Hindlimb muscle (tissue), 1 donor: ENCODE results near the gene TAPBPL. TPM values are rescaled to one million over a fixed set of nuclear protein-coding genes. Genes with fewer than 3 reads are reported as not detected.
"Not testable (repeated sequence)": the region's sequence is repeated elsewhere in the genome, so short reads cannot be mapped to it uniquely, and the experiment has no call there.

Experiments used
- DNase-seq: peaks from one replicate; pipeline ENCODE4 v3.0.0-alpha.2; 2013
- polyA plus RNA-seq: library from polyadenylated mRNA; unstranded; fragments of 120-200 nt; gene quantifications from one replicate; pipeline ENCODE4 v1.2.1, GENCODE V29; 2013; ENCODE audit not compliant: insufficient read length

TAPBPL gene
- polyA plus RNA-seq, 1 donor: 10.3 TPM

GRCh38 chr12:6463858-6464257 is 12.0 kb downstream of the TAPBPL start:
- DNase-seq: no peak

GRCh38 chr12:6464531-6464930 is 12.7 kb downstream of the TAPBPL start:
- no peak for DNase-seq

- DNase-seq: peak; percentile 70
Measured at GRCh38 chr12:6465467-6466183, 13.8 kb downstream of the TAPBPL start.

- no peak for DNase-seq
Measured at GRCh38 chr12:6466184-6466573, 14.3 kb downstream of the TAPBPL start.

GRCh38 chr12:6466751-6467150 is 14.9 kb downstream of the TAPBPL start:
- not testable (repeated sequence) for DNase-seq

GRCh38 chr12:6467571-6468282 is 15.9 kb downstream of the TAPBPL start:
- DNase-seq: not testable (repeated sequence)

GRCh38 chr12:6468283-6468575 is 16.4 kb downstream of the TAPBPL start:
- no peak for DNase-seq

- no peak for DNase-seq
Measured at GRCh38 chr12:6469092-6469491, 17.2 kb downstream of the TAPBPL start.

GRCh38 chr12:6469609-6470374 is 17.9 kb downstream of the TAPBPL start:
- no peak for DNase-seq

- DNase-seq: peak; percentile 97
Measured at GRCh38 chr12:6470375-6471163, 18.7 kb downstream of the TAPBPL start, which contains the start of gene VAMP1. Gene VAMP1 (minus strand): TSS chr12:6470677. CDS start chr12:6470531, 146 bp downstream.

- DNase-seq: no peak
Measured at GRCh38 chr12:6471989-6472360, 20.1 kb downstream of the TAPBPL start.

GRCh38 chr12:6472491-6472890 is 20.6 kb downstream of the TAPBPL start:
- DNase-seq: no peak

GRCh38 chr12:6475233-6475975 is 23.6 kb downstream of the TAPBPL start:
- not testable (repeated sequence) for DNase-seq

GRCh38 chr12:6476489-6476888 is 24.6 kb downstream of the TAPBPL start:
- no peak for DNase-seq

GRCh38 chr12:6477601-6478377 is 25.9 kb downstream of the TAPBPL start:
- DNase-seq: not testable (repeated sequence)

- DNase-seq: no peak
Measured at GRCh38 chr12:6478416-6478815, 26.6 kb downstream of the TAPBPL start.

- DNase-seq: no peak
Measured at GRCh38 chr12:6488240-6488639, 36.4 kb downstream of the TAPBPL start.

- no peak for DNase-seq
Measured at GRCh38 chr12:6489449-6489848, 37.6 kb downstream of the TAPBPL start.

GRCh38 chr12:6490673-6491072 is 38.8 kb downstream of the TAPBPL start:
- not testable (repeated sequence) for DNase-seq

GRCh38 chr12:6492838-6493496 is 41.1 kb downstream of the TAPBPL start, which contains the start of gene MRPL51:
Gene MRPL51 (minus strand): TSS chr12:6493262. CDS start chr12:6493136, 126 bp downstream.
- DNase-seq: peak; percentile 96
